GM20000 (cell line): Measurements from ENCODE around the gene STON2.

Experiments
- DNase-seq: peaks from one replicate; pipeline ENCODE4 v3.0.0; 2012; ENCODE audit warnings: low spot score
- CTCF ChIP-seq: IDR thresholded peaks from 2 replicates; pipeline ENCODE4 v1.5.1; 2012; ENCODE audit warnings: mild to moderate bottlenecking, control low read depth; ENCODE audit errors: extremely low read depth, missing control alignments

The STON2 gene

GRCh38 chr14:81440041-81440440, 39.9 kb upstream of the STON2 start:
- no peak for DNase-seq
- no peak for TF ChIP-seq CTCF

- no peak for TF ChIP-seq CTCF
- DNase-seq, result no peak
These were observed 37.1 kb upstream of the STON2 start for GRCh38 chr14:81437244-81437643.

- no peak for TF ChIP-seq CTCF
- DNase-seq, result peak; percentile 84
These were observed 36.4 kb upstream of the STON2 start for GRCh38 chr14:81436296-81437138.

GRCh38 chr14:81435391-81436295, 35.5 kb upstream of the STON2 start:
- DNase-seq, result peak; percentile 54
- TF ChIP-seq CTCF, result no peak

GRCh38 chr14:81435048-81435390, 34.9 kb upstream of the STON2 start:
- no peak for TF ChIP-seq CTCF
- no peak for DNase-seq

- TF ChIP-seq CTCF, result no peak
- no peak for DNase-seq
These were observed 34.1 kb upstream of the STON2 start for GRCh38 chr14:81434230-81434629.

GRCh38 chr14:81433378-81433777, 33.3 kb upstream of the STON2 start:
- no peak for TF ChIP-seq CTCF
- DNase-seq, result no peak
